Stimulated activated CD4-positive, alpha-beta T cell treated with anti-CD3 and anti-CD28 coated beads, Interleukin-12 subunit alpha, Interleukin-12 subunit beta, amount 100 ng/mL, for 48 hours (primary cell): ENCODE data around the gene ELL3.
"Not testable (repeated sequence)": the region's sequence is repeated elsewhere in the genome, so short reads cannot be mapped to it uniquely, and the experiment has no call there.

Source experiments
- DNase-seq, 3 donors: peaks; one replicate each; pipeline ENCODE4 v3.0.0-alpha.2; 2020; ENCODE audit warnings: low read depth in 2 of 3, low spot score in 1 of 3

Gene ELL3

DNA sequence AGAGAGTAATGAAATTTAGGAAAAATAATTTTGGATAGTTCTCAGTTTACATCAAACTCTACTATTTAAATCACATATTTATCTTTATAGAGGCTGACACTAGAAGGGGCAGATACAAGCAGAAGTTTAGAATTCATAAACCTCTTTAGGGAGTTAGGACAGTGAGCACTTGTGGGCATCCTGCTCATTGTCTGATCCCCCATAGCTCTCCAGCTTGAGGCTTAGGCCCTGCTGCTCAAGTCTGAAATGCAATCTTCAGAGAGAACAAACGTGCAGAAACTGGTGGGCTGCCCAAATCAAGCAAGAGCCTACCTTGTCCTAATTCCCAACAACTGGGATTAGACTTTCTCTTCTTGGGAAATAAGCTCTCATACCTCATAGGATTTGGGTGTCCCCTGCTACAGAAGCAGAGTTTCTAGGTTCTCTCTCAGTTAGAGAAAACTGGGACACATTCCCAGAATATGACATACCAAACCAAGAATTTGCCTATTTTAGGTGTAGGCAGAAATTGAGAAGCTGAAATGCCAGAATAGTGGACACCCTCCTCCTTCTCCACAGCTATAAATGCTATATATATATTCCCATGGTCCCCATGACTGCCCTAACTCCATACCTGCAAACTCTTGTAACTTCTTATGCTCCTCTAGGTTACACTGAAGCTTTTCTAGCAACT, 48.6 kb downstream of the ELL3 start:
- not testable (repeated sequence) for DNase-seq

- DNase-seq = not testable (repeated sequence)
Measured at GRCh38 chr15:43726306-43726705, 50.5 kb downstream of the ELL3 start.

- no peak for DNase-seq
Measured at GRCh38 chr15:43723151-43723550, 53.6 kb downstream of the ELL3 start.
